HEK293 (cell line): ENCODE measurements around the gene EFCAB9.

Experiments
- CTCF ChIA-PET: fragments of 350-600 bp; formaldehyde crosslinking; extraction: SDS; loops from one replicate; lab custom pipeline; 2021; ENCODE audit warnings: antibody characterized with exemption; lab: Yijun Ruan, JAX
- POLR2A ChIA-PET: fragments of 300-600 bp; formaldehyde crosslinking; extraction: SDS; loops from one replicate; lab custom pipeline; 2020; ENCODE audit warnings: antibody characterized with exemption, inconsistent platforms; lab: Yijun Ruan, JAX
- H3K27ac ChIP-seq: fragments of 200-500 bp; sonication (Bioruptor generic); 2 replicates; pipeline ENCODE4 v1.5.1; 2014; ENCODE audit warnings: low read depth, low read length, control low read depth, inconsistent platforms; ENCODE audit errors: extremely low read depth
- H3K36me3 ChIP-seq, 2 experiments: fragments of 200-500 bp in 1 of 2; sonication (Bioruptor generic) in 1 of 2; 1 replicate in 1 of 2; 2 replicates in 1 of 2; pipeline ENCODE4 v1.5.1; 2014 to 2017; ENCODE audit warnings: inconsistent platforms in 2 of 2, low read length in 2 of 2; ENCODE audit not compliant: control insufficient read depth in 2 of 2, insufficient read depth in 1 of 2
- H3K4me1 ChIP-seq: fragments of 200-500 bp; sonication (Bioruptor generic); 2 replicates; pipeline ENCODE4 v1.5.1; 2014; ENCODE audit warnings: mild to moderate bottlenecking, low read length, inconsistent platforms; ENCODE audit not compliant: control insufficient read depth, insufficient read depth
- H3K4me3 ChIP-seq: 2 replicates; pipeline ENCODE4 v1.5.1; 2011; ENCODE audit warnings: low read depth, mild to moderate bottlenecking, control low read depth, low read length, moderate library complexity
- H3K9me3 ChIP-seq: fragments of 200-500 bp; sonication (Bioruptor generic); 2 replicates; pipeline ENCODE4 v1.5.1; 2014; ENCODE audit warnings: low read depth, low read length, inconsistent platforms; ENCODE audit not compliant: control insufficient read depth, insufficient read depth
- EGR2 ChIP-seq: fragments of 450-650 bp; formaldehyde crosslinking; IDR thresholded peaks from 2 replicates; pipeline ENCODE4 v1.5.1; 2016; ENCODE audit warnings: low read depth, missing biosample characterization, missing genetic modification characterization
- PRDM2 ChIP-seq: fragments of 450-650 bp; formaldehyde crosslinking; IDR thresholded peaks from 2 replicates; pipeline ENCODE4 v1.5.1; 2016; ENCODE audit warnings: missing biosample characterization, missing genetic modification characterization, borderline replicate concordance
- SP2 ChIP-seq: fragments of 450-650 bp; formaldehyde crosslinking; IDR thresholded peaks from 2 replicates; pipeline ENCODE4 v1.5.1; 2016; ENCODE audit warnings: missing biosample characterization, missing genetic modification characterization
- ZBTB10 ChIP-seq: fragments of 450-650 bp; formaldehyde crosslinking; IDR thresholded peaks from 2 replicates; pipeline ENCODE4 v1.5.1; 2016; ENCODE audit warnings: missing biosample characterization, missing genetic modification characterization
- ZBTB17 ChIP-seq: fragments of 450-650 bp; formaldehyde crosslinking; IDR thresholded peaks from 2 replicates; pipeline ENCODE4 v1.5.1; 2016; ENCODE audit warnings: missing biosample characterization, missing genetic modification characterization
- ZBTB49 ChIP-seq: fragments of 450-650 bp; formaldehyde crosslinking; IDR thresholded peaks from 2 replicates; pipeline ENCODE4 v1.5.1; 2016; ENCODE audit warnings: missing biosample characterization, missing genetic modification characterization, low read depth
- ZFP37 ChIP-seq: fragments of 450-650 bp; formaldehyde crosslinking; IDR thresholded peaks from 2 replicates; pipeline ENCODE4 v1.5.1; 2016; ENCODE audit warnings: missing biosample characterization, missing genetic modification characterization
- ZNF112 ChIP-seq: fragments of 450-650 bp; formaldehyde crosslinking; IDR thresholded peaks from 2 replicates; pipeline ENCODE4 v1.5.0; 2017; ENCODE audit warnings: missing biosample characterization, missing genetic modification characterization
- ZNF202 ChIP-seq: fragments of 450-650 bp; formaldehyde crosslinking; IDR thresholded peaks from 2 replicates; pipeline ENCODE4 v1.5.1; 2016; ENCODE audit warnings: missing biosample characterization, missing genetic modification characterization, borderline replicate concordance
- ZNF362 ChIP-seq: fragments of 450-650 bp; formaldehyde crosslinking; IDR thresholded peaks from 2 replicates; pipeline ENCODE4 v1.5.1; 2016; ENCODE audit warnings: missing biosample characterization, missing genetic modification characterization
- ZNF433 ChIP-seq: fragments of 450-650 bp; formaldehyde crosslinking; IDR thresholded peaks from 2 replicates; pipeline ENCODE4 v1.5.1; 2016; ENCODE audit warnings: missing biosample characterization, missing genetic modification characterization, low read depth
- ZNF510 ChIP-seq: fragments of 450-650 bp; formaldehyde crosslinking; IDR thresholded peaks from 2 replicates; pipeline ENCODE4 v1.5.1; 2018; ENCODE audit warnings: mild to moderate bottlenecking, missing genetic modification characterization, missing biosample characterization; ENCODE audit not compliant: insufficient replicate concordance
- ZNF518A ChIP-seq: fragments of 450-650 bp; formaldehyde crosslinking; conservative IDR thresholded peaks from 2 replicates; pipeline ENCODE4 v1.5.1; 2016; ENCODE audit warnings: low read depth, missing biosample characterization, missing genetic modification characterization
- ZNF555 ChIP-seq: fragments of 450-650 bp; formaldehyde crosslinking; conservative IDR thresholded peaks from 2 replicates; pipeline ENCODE4 v1.5.1; 2017; ENCODE audit warnings: missing biosample characterization, mild to moderate bottlenecking, missing genetic modification characterization, inconsistent platforms
- ZNF658 ChIP-seq: fragments of 450-650 bp; formaldehyde crosslinking; IDR thresholded peaks from 2 replicates; pipeline ENCODE4; 2016; ENCODE audit warnings: missing biosample characterization, missing genetic modification characterization

The EFCAB9 gene

GRCh38 chr5:172216345-172216744 is 22.4 kb downstream of the EFCAB9 start (continued):
- TF ChIP-seq ZBTB10 (tag by site-specific recombination) (no peak), ZNF510 (tag by site-specific recombination) (no peak), ZBTB17 (no peak)

GRCh38 chr5:172219296-172219695 is 25.3 kb downstream of the EFCAB9 start:
- TF ChIP-seq PRDM2 = no peak
- no peak for TF ChIP-seq ZNF112
- no peak for TF ChIP-seq ZFP37 (tag by site-specific recombination)
- no peak for TF ChIP-seq SP2
- no peak for TF ChIP-seq ZNF518A (tag by site-specific recombination)
- no peak for TF ChIP-seq ZNF202
- no peak for TF ChIP-seq ZNF433 (tag by site-specific recombination)
- TF ChIP-seq EGR2 = no peak
- no peak for TF ChIP-seq ZBTB49
- no peak for TF ChIP-seq ZNF658 (tag by site-specific recombination)
- no peak for TF ChIP-seq ZNF362
- no peak for TF ChIP-seq ZNF555 (tag by site-specific recombination)
- TF ChIP-seq, all 188 proteins: peak for 0
- CTCF ChIA-PET = no interaction called here
- Histone ChIP-seq H3K4me3 (no peak overlapping the region), H3K4me1 (no peaks in the 10 kb centered on the region), H3K9me3 (no peaks in the 10 kb centered on the region), H3K36me3 (peaks cover 21 to 41% of the 10 kb centered on the region in 2 experiments), H3K27ac (no peak overlapping the region)
- POLR2A ChIA-PET = no interaction called here
